ENCODE results near the gene IRS2.

IRS2 gene

DNA sequence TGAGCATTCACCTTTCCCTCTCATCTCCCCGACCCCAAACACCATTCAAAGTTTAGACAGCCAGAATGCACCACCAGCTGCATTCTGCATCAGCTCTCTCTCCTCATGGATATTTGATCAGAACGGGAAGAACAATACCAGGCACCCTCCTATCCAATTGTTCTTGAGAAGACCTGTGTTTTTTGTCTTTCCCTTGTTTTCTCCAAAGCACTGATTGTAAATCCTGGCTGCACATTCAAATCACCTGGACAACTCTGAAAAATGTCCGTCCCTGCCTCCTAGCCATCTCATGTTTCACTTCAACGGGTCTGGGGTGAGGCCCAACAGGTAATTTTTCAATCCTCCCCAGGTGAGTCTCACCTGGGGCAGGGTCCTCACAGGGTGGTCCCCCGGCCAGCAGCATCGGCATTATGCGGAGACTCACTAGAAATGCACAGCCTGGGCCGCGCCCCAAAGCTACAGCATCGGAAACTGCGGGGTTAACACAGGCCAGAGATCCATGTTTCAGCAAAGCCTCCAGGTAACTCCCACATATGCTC lies 5.5 kb downstream of the IRS2 start:
- DNase-seq: no peak

GRCh38 chr13:109779876-109780510 lies 6.4 kb downstream of the IRS2 start:
- DNase-seq: no peak

- no peak for DNase-seq
Measured at GRCh38 chr13:109779074-109779473, 7.3 kb downstream of the IRS2 start.

DNA sequence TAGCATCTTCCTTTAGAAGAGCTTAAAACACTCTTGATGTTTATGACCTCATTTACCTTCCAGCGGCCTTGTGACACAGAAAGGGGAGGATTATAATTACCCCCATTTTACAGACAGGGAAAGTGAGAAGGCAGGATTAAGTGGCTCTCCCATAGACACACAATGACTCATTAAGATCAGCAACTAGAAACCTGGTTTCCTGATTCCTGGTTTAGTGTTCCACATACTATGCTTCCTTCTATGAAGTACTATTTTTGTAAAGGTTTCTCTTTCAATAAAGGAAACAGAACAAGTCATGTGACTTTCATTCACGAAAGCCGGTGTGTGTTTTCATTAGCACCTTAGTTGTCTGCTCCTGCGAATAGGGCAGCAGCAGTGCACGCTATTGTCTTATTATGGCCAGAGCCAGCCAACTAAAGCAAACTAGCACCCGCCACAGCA lies 8.3 kb downstream of the IRS2 start:
- peak; percentile 27 to 47 for DNase-seq

DNA sequence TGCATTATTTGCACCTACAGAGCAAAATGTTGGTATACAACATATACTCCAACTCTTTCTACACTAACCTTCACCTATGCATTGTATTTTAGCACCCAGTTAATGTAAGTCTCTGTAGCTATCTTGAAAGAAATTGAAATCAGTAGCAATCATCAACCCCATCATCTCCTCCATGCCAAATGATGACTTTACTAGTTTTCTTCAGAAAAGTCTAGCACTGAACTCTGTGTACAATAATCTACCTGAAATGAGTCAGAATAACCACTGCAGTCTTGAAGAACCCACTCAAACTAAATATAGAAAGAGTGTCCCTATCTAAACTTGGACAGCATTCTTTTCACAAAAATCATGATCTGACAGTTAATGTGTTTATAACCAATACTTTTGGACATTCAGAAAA lies 9.8 kb downstream of the IRS2 start:
- DNase-seq: no peak

DNA sequence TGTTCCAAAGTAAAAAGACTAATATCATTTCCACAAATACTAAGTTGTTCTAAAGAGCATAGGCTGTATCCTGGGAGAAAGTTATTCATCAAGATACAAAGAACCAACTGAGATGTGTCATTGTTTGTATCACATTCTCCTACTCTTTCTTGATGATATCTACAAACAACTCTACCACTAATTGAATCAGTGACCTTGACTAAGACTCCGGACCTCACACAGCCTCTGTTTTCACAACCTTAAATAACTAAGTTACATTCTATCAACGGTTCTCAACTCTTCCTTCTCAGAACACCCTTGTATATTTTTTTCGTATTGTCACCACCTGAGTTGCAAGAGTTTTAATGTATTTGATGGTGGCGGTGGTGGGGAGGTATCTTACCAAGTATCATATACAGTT lies 12.6 kb downstream of the IRS2 start:
- no peak for DNase-seq

GRCh38 chr13:109773276-109773675 lies 13.1 kb downstream of the IRS2 start:
- no peak for DNase-seq

- DNase-seq: no peak
Measured at GRCh38 chr13:109771926-109772325, 14.5 kb downstream of the IRS2 start.

DNA sequence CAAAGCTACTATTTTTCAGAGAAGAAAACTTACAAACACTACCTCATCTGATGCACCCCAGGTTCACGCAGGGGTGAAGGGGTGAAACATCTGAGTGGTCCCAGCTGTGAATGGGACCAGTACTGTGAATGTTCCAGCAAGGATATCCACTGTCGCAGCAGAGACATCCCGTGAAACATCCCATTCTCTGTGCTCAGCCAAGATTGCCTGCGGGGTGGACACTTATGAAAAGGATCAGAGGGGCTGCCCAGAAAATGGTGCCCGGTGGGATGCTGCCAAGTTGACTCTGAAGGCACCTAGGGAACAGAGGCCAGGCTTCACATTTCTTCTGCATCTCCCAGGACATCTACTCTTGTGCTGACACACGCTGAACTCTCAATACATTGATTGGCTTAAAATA lies 15.9 kb downstream of the IRS2 start:
- DNase-seq: no peak

- DNase-seq: no peak
Measured at GRCh38 chr13:109769921-109770320, 16.5 kb downstream of the IRS2 start.

- no peak for DNase-seq
Measured at GRCh38 chr13:109769275-109769674, 17.1 kb downstream of the IRS2 start.

DNA sequence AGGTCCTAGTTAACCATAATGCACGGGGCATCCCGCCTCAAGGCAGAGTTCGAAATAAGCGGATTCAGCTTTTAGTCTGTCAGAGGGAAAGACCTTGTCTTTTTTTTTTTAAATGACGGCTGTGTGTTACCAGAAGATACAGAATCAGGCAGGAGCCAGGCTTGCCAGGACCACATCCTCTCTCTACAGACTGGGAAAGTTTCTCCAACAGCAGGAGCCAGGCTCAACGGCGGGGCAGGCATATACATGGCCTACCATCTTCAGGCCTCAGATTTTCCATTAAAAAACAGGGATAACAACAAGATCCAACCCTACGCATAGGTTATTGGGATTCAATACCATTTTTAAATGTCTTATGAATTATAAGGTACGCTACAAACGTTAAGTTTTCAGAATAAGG lies 17.8 kb downstream of the IRS2 start:
- DNase-seq: no peak

DNA sequence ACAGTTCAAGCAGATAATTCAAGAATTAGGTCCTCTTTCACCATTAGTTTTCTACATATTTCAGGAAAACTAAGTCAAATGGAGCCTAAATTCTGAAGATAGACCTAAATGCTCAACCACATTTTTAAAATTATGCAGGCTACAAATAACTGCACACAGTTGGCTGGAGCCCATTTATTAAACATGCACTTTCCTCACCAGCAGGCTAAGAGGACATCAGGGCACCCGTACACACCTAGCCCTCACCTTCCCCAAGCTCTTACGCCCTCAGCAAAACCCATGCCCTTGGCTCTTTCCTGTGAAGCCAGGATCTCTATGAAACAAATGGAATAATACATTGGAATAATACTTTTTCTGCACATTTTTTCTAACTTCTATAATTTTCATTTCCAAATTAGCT lies 18.2 kb downstream of the IRS2 start:
- no peak for DNase-seq

DNA sequence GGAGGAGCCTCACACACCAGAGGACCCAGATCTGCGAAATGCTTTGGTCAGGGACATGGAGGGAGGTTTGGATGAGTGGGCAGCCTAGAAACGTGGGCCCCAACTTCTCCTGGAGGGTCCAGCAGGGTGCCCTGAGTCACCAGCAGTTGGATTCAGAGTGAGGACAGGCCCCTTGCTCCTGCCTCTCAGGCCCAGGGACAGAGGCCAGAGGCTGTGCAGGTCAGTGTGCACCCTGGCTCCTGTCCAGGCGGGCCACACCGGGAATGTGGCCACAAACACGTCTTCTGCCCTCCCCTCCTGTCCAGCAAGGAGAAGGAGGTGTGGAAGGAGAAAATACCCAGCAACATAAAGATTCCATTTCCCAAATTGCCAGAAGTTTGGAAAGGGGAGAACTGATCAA lies 19.4 kb downstream of the IRS2 start:
- no peak for DNase-seq

- peak in 1 of 2 donors; percentile 25 for DNase-seq
Measured at GRCh38 chr13:109764470-109765291, 21.7 kb downstream of the IRS2 start.

- no peak for DNase-seq
Measured at GRCh38 chr13:109764045-109764444, 22.3 kb downstream of the IRS2 start.

GRCh38 chr13:109762791-109763190 lies 23.6 kb downstream of the IRS2 start:
- DNase-seq: no peak

- no peak for DNase-seq
Measured at GRCh38 chr13:109761695-109762094, 24.7 kb downstream of the IRS2 start.

DNA sequence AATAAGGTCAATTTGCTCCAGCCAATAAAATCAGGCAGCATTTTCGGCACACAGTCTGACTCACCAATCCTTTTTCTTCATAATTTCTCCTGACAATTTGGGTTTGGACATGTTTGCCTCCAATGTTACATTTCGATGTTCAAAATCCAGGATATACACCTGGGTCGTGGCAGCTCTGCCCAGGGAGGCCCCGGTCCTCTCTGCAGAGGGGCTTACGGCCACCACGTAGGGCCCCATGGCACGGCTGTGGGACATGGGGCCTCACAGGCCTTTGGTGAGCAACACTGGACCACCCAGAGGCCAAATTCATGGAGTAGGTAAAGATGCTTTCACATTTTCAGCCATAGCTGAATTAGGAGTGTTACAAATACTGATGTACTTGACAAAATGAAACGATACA lies 25.4 kb downstream of the IRS2 start:
- DNase-seq: no peak

DNA sequence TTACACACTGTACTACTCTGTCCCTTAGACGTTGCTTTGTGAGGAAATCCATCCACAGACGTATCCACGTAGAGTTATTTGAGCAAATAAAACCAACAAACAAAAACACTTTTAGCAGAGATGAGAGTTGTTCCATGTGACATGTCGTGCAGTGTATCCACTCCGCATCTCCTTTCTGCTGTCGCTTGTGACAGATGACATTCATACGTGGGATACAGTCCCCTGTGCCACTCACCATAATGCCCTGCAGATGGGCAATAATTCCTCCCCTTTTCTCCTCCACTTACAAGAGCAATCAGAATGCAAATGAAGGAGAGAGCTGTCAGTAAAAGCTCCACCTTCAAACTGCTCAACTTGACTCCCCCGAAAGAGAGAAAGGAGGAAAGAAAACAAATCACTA lies 26.0 kb downstream of the IRS2 start:
- no peak for DNase-seq

DNA sequence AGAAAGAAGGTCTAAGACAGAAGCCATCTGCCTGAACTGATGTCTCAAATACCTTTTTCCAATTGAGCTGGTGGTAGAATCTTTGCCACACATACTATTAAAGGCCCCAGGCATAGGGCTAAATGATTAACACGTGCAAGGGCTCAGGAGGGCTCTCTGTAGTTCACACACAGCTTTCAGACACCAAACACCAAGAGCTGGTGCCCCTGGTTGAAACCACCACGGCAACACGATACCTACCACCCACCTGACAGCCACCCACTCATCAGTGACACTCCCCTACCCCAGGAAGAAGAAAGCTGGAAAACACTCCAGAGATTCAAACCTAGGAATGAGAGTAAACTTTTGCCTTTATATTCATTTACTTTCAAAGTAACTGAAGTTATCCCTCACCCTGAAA lies 26.8 kb downstream of the IRS2 start:
- DNase-seq: no peak

DNA sequence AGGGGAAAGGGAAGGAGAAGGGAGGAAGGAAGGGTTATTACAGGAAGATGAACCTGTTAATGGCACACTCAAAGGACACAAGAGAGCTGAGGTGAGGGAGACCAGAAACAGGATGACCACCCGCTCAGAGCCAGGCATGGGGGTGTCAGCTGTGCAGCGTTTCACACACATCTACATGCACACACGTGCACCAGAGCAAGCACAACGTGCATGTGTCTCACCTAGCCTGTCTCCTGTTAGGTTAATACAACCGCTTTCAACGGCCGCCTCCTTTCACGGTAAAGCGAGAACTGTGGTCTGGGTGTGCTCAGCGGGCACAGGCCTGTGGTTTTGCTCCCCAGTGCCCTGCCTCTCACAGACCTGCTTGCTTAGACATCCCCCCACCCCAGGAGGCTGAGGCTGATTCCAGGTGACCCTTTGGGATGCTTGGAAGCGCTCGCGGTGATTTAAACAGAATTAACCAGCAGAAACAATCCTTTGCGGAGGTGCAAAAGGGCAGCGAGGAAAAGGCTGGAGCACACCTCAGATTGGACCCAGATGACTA lies 27.4 kb downstream of the IRS2 start:
- no peak for DNase-seq

DNA sequence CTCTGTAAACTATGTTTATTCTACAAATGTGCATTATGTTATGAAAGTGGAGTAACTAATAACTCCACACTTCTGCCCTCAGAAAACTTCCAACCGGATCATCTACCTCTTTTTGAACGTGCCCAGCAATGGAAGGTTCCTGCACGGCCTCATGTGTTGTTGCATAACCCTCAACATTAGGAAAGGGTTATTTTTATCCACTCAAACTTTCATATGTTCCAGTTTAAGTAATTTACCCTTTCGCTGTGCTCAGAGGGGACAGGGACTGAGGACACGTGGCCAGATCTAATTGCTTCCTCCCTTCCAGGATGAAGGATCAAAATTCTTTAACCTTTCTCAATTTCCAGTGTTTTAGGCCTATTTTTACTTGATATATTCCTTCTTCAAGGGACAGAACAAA lies 29.6 kb downstream of the IRS2 start:
- DNase-seq: peak in 1 of 2 donors; percentile 14

- no peak for DNase-seq
Measured at GRCh38 chr13:109755997-109756396, 30.4 kb downstream of the IRS2 start.

Measured in inflammatory macrophage treated with lipopolysaccharide for 1 hour (primary cell).